ENCODE measurements around the gene TTLL13. TPM values are rescaled to one million over a fixed set of nuclear protein-coding genes. Genes with fewer than 3 reads are reported as not detected.
A peak's percentile ranks its signal among the peaks of the same experiment; 100 is the strongest.
"Not testable (repeated sequence)": the region's sequence is repeated elsewhere in the genome, so short reads cannot be mapped to it uniquely, and the experiment has no call there.

TTLL13 gene
- total and polyA plus RNA-seq, 3 donors from 2014 or later = 6.8 to 30.3 (median 18.0) TPM

DNA sequence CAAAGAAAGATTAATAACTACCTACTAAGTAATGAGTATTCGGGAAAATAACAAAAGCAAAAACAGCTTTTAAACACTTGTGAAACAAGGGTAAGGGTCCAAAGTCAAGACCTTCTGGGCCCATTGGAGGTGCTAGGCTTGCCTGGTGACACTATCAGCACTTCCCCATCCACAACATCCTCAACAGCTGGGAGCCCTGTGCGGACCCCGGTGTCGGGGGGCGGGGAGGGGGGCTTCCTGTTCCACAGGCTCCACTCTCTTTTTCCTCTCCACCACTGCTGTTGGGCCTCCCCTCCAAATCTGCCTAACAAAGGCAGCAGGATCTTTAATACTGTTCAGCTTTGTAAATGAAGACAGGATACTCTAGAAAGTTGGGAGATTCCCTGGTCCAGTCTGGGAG is 37.7 kb downstream of the TTLL13 start:
- no peaks in the 10 kb centered on the region for H3K27me3 ChIP-seq
- intact Hi-C loops (cut with DNase I; ENCODE audit: low total_unique reads) = no loop called here
- 73 to 77% methylated on average over 5 of the region's 5 CpGs for WGBS, 2 donors
- TF ChIP-seq, protein P1, sequence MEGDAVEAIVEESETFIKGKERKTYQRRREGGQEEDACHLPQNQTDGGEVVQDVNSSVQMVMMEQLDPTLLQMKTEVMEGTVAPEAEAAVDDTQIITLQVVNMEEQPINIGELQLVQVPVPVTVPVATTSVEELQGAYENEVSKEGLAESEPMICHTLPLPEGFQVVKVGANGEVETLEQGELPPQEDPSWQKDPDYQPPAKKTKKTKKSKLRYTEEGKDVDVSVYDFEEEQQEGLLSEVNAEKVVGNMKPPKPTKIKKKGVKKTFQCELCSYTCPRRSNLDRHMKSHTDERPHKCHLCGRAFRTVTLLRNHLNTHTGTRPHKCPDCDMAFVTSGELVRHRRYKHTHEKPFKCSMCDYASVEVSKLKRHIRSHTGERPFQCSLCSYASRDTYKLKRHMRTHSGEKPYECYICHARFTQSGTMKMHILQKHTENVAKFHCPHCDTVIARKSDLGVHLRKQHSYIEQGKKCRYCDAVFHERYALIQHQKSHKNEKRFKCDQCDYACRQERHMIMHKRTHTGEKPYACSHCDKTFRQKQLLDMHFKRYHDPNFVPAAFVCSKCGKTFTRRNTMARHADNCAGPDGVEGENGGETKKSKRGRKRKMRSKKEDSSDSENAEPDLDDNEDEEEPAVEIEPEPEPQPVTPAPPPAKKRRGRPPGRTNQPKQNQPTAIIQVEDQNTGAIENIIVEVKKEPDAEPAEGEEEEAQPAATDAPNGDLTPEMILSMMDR (IDR thresholded peaks at IDR 0.05) = no peak
- no peak overlapping the region for H3K27ac ChIP-seq
- no peak for DNase-seq
- no peaks in the 10 kb centered on the region for H3K9me3 ChIP-seq
- no peaks in the 10 kb centered on the region for H3K36me3 ChIP-seq (ENCODE audit: low read depth, missing control alignments)
- H3K4me1 ChIP-seq = no peaks in the 10 kb centered on the region
- H3K4me3 ChIP-seq = no peak overlapping the region

DNA sequence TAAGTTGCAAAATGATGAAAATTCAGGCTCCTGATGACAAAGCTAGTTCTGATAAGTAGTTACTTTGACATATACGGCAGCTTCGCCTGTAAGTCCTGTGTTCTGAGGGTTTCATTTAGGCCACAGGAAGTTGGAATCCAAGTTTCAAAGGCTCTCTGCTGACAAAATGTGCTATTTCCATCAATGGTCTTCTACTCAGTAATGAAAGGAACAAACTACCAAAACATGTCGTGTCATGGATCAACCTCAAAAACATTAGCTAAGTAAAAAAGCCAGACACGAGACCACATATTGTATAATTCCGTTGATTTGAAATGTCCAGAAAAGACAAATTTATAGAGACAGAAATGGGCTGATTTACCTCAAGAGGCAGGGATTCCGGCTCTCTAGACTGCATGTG is 38.6 kb downstream of the TTLL13 start:
- no peaks in the 10 kb centered on the region for H3K9me3 ChIP-seq
- DNase-seq = no peak
- H3K27ac ChIP-seq = no peak overlapping the region
- no peak for TF ChIP-seq POLR2A (IDR thresholded peaks at IDR 0.05)
- TF ChIP-seq, protein P1 (IDR thresholded peaks at IDR 0.05) = no peak
- H3K27me3 ChIP-seq = no peaks in the 10 kb centered on the region
- WGBS, 2 donors = 88 to 94% methylated on average over 6 of the region's 6 CpGs
- H3K4me1 ChIP-seq = no peaks in the 10 kb centered on the region
- no peaks in the 10 kb centered on the region for H3K36me3 ChIP-seq (ENCODE audit: low read depth, missing control alignments)
- intact Hi-C loops (cut with DNase I; ENCODE audit: low total_unique reads) = no loop called here
- H3K4me3 ChIP-seq = no peak overlapping the region

DNA sequence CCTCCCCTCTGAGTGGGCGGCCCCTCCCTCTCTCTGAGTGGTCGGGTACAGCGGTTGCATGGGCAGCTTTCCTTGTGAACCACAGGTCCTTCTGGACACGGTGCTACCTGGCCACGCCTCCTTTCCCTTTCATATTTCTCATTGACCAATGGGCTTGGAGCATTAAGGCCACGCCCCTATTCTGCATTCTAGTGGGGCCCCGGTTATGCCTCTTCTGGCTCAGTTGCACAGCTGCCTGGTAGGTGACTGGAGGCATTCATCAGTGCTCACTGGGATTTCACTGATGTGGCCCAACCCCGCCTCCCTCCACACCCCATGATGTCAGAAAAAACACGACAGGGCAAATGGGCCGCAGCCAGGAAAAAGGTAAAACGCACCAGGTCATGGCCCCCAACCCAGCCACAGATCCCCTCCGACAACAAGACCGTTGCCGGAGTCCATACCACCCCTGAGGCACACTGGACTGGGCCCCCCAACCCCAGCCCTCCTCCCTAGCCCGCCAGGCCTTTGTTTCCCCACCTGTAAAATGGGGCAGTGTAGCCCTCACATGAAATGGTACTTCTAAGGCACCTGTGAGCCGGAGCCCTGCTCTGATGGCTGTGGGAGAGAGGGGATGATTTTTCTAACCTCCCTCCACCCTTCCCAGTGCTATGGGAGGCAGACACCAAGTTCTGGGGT is 42.5 kb downstream of the TTLL13 start:
- 70 to 79% methylated on average over 15 to 16 of the region's 16 CpGs for WGBS, 2 donors

DNA sequence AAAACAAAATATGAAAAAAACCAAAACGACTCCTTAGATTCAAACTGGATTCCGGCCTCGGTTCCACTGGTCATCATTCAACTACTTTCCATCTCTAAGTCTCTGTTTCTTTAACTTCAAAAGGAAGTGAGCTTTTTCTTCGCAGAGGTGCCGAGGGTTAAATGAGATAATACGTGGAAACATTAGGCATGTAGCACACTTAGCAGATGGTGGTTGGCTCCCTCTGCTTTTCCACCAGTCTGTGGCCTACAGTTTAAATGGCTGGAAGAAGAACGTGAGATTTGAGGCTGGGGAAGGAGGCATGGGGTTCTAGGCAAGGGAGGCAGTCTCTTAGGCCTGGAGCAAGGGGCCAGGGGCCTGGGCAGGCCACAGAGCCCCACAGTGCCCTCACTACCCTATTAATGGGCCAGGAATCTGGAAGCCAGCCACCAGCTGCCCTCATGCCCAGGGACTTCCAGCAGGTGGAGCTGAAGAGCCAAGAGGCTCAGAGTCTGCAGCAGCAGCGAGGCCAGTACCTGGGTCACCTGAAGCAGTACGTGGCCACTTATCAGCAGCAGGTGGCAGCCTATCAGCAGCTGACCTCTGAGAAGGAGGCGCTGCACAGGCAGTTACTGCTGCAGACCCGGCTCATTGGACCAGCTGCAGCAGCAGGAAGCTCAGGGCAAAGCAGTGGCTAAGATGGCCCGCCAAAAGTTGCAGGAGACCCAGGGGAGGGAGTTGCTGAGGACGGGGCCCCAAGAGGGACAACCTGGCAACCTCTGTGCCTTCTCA is 43.9 kb downstream of the TTLL13 start:
- H3K27me3 ChIP-seq; H3K36me3 ChIP-seq (ENCODE audit: low read depth, missing control alignments); intact Hi-C loops (cut with DNase I; ENCODE audit: low total_unique reads); H3K9me3 ChIP-seq; H3K4me3 ChIP-seq; H3K4me1 ChIP-seq; H3K27ac ChIP-seq: not testable (repeated sequence)
- TF ChIP-seq, protein P1 (IDR thresholded peaks at IDR 0.05) = peak; percentile 26 to 70 (median 44)
- DNase-seq = peak; percentile 77
- WGBS, 2 donors = 64 to 75% methylated on average over 8 to 13 of the region's 13 CpGs

More for the DNA sequence above, 42.5 kb downstream of the TTLL13 start:
- intact Hi-C loops (cut with DNase I; ENCODE audit: low total_unique reads) = no loop called here
- H3K36me3 ChIP-seq (ENCODE audit: low read depth, missing control alignments) = no peaks in the 10 kb centered on the region
- TF ChIP-seq, protein P1 (IDR thresholded peaks at IDR 0.05) = no peak
- no peak for TF ChIP-seq POLR2A (IDR thresholded peaks at IDR 0.05)
- H3K27ac ChIP-seq = no peak overlapping the region
- no peak overlapping the region for H3K4me3 ChIP-seq
- H3K4me1 ChIP-seq = no peaks in the 10 kb centered on the region
- no peaks in the 10 kb centered on the region for H3K9me3 ChIP-seq
- no peaks in the 10 kb centered on the region for H3K27me3 ChIP-seq
- peak; percentile 46 for DNase-seq
